ENCODE data around the gene KIF6.

The KIF6 gene

GRCh38 chr6:39378175-39378959, 346.8 kb downstream of the KIF6 start:
- no peak for TF ChIP-seq CTCF (IDR thresholded peaks at IDR 0.05; ENCODE audit: low read depth, low read length)
- no peak overlapping the region for H3K4me3 ChIP-seq (ENCODE audit: low read depth, low read length)

DNA sequence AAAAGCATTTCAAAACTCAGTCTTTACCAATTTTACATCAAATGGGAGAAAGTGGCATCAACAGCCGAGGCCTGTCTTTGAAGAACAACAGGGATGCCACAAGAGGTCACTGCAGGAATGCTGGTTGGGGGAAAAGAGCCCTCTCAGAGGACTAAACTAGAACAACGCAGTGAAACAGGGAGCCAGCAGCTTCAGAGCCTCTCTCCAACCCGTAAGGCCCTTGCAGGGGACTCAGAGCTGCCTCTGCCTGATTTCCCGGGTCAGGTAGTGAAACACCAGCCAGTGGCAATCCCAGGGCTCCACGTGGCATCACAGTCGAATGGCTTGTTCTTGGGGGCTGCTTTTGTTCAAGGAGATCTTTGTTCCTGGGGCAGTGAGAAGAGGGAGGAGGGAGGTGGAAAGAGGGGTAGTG, 347.7 kb downstream of the KIF6 start:
- H3K4me3 ChIP-seq (ENCODE audit: low read depth, low read length) = no peak overlapping the region

GRCh38 chr6:39375405-39375804, 349.8 kb downstream of the KIF6 start:
- H3K4me3 ChIP-seq (ENCODE audit: low read depth, low read length) = no peak overlapping the region
- no peak for TF ChIP-seq CTCF (IDR thresholded peaks at IDR 0.05; ENCODE audit: low read depth, low read length)

More for the DNA sequence above, 347.7 kb downstream of the KIF6 start:
- no peak for TF ChIP-seq CTCF (IDR thresholded peaks at IDR 0.05; ENCODE audit: low read depth, low read length)

DNA sequence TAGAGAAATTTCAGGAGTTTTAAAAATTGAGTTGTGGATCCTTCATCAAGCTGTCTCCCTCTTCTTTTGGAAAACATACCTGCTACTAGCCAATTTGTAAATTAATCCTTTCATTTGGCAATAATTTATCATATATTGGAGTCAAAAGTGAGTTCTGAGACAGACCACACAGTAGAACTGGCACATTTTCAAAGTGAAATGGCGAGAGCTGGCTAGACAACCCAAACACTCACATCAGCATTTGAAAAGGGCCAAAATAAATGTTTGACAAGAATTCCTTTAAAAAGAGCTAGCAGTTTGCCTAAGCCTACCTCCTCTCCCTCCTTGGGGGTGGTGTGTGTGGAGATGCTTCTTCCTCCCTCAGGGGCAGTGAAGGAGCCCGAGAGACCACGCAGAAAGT, 354.8 kb downstream of the KIF6 start:
- no peak for TF ChIP-seq CTCF (IDR thresholded peaks at IDR 0.05; ENCODE audit: low read depth, low read length)
- H3K4me3 ChIP-seq (ENCODE audit: low read depth, low read length) = no peak overlapping the region

DNA sequence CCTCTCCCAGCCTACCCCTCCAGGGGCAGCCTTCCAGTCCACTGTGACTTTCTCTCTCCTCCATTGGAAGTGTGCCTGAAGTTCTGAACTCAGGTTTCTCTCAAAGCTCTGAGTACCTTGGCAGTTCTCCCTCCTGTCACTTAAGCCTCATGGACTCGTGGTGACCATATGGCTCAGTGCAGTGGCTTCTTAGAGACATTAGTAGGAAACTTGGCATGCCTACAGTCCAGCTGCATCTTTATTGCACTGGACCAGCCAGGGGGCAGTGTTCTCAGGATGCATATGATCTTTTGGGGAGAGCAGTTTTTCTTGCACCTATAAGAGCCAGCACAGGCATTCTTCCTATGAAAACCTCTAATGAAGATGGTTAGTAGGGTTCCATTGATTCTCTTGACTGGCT, 355.2 kb downstream of the KIF6 start:
- TF ChIP-seq CTCF (IDR thresholded peaks at IDR 0.05; ENCODE audit: low read depth, low read length) = no peak
- H3K4me3 ChIP-seq (ENCODE audit: low read depth, low read length) = no peak overlapping the region

DNA sequence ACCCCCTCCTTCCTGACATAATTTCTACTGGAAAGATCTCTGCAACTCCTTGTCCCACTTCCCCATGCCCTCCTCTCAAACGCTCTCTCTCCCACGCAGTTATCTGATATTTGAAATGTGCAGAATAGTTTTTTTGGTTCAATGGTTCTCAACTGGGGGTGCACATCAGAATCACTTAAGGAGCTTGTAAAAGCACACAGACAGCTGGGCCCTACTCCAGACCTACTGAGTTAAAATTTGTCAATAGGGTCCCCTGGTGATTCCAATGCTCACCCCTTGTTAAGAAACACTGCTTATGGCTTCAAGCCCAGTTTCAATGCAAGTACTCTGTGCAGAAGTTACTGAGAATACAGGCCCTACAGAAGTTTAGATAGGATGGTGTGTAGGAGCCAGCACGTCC, 357.5 kb downstream of the KIF6 start:
- no peak overlapping the region for H3K4me3 ChIP-seq (ENCODE audit: low read depth, low read length)
- TF ChIP-seq CTCF (IDR thresholded peaks at IDR 0.05; ENCODE audit: low read depth, low read length) = no peak

DNA sequence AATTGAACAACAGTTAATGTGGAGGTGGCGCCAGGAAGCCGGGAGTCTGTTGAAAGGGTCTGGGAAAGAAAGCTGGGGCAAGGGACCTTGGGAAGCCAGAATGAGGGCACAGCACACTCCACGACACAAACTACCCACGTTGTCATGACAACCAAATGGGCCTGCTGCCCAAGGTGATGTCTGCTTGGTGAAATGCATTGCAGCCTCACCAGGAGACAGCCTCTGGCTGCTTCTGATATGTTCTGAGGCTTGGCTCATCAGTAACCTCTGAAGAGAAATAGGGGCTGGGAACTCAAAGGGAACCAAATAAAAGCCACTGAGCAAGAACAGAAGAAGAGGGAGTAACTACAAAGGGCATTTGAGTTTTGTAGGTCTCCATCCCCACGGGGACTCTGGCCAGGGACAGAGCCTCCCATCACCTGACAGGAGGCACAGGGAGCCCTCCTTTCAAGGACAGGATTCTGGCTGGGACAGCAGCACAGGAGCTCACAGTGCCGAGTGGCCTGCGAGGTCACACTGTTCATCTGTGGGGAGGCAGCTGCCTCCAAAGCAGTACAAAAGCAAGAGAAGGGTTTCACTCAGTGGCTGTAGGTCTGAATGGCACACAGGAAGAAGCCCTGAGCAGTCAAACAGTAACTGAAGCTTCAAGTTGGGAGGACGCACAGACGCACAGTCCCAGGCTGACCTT, 358.1 kb downstream of the KIF6 start:
- no peak overlapping the region for H3K4me3 ChIP-seq (ENCODE audit: low read depth, low read length)
- TF ChIP-seq CTCF (IDR thresholded peaks at IDR 0.05; ENCODE audit: low read depth, low read length) = no peak

Measured in WI38 (cell line).